Caco-2 (cell line): ENCODE data around the gene PRDM10. TPM values are rescaled to one million over a fixed set of nuclear protein-coding genes. Genes with fewer than 3 reads are reported as not detected.
A peak's percentile ranks its signal among the peaks of the same experiment; 100 is the strongest.

Experiments used
- BruUV-seq: library from RNA; stranded (reverse); fragments of 400-500 nt; replicated peaks from 2 replicates; lab custom pipeline; 2021; lab: Mats Ljungman, UMichigan
- CTCF ChIA-PET: fragments of 300-600 bp; sonication (Branson Sonifier 250); formaldehyde crosslinking; loops from one replicate; lab custom pipeline; 2022; ENCODE audit warnings: antibody characterized with exemption; lab: Charles Lee
- POLR2A ChIA-PET: fragments of 300-600 bp; sonication (Branson Sonifier 250); formaldehyde crosslinking; loops from one replicate; lab custom pipeline; 2022; ENCODE audit warnings: antibody characterized with exemption; lab: Charles Lee
- DNase-seq, 2 experiments: peaks; one replicate each; pipeline versions ENCODE4 v3.0.0 to v3.0.0-alpha.2; 2020 to 2022
- H3K27me3 ChIP-seq: replicated peaks from 2 replicates; pipeline ENCODE4 v1.6.0; 2011; ENCODE audit warnings: low read length; ENCODE audit not compliant: control insufficient read depth, insufficient read depth
- H3K36me3 ChIP-seq: 2 replicates; pipeline ENCODE4 v1.5.1; 2011; ENCODE audit warnings: low read length; ENCODE audit not compliant: control insufficient read depth, insufficient read depth
- H3K4me1 ChIP-seq: fragments of 250-450 bp; sonication (Bioruptor Pico); 2 replicates; pipeline ENCODE4 v1.5.1; 2020; ENCODE audit warnings: mild to moderate bottlenecking
- H3K4me3 ChIP-seq: 2 replicates; pipeline ENCODE4 v1.5.1; 2011; ENCODE audit warnings: low read depth, mild to moderate bottlenecking, control low read depth, low read length
- H3K9me3 ChIP-seq: fragments of 250-450 bp; sonication (Bioruptor Pico); 2 replicates; pipeline ENCODE4 v1.5.1; 2020; ENCODE audit warnings: mild to moderate bottlenecking, moderate library complexity
- H3K27ac Mint-ChIP-seq: one replicate; pipeline ENCODE4 v1.8.0; 2022; ENCODE audit warnings: mixed read lengths; ENCODE audit not compliant: unreplicated experiment
- H3K27me3 Mint-ChIP-seq: one replicate; pipeline ENCODE4 v1.8.0; 2022; ENCODE audit warnings: mixed read lengths; ENCODE audit not compliant: insufficient read depth, unreplicated experiment
- H3K36me3 Mint-ChIP-seq: one replicate; pipeline ENCODE4 v1.8.0; 2022; ENCODE audit warnings: mild to moderate bottlenecking, mixed read lengths; ENCODE audit not compliant: insufficient read depth, unreplicated experiment
- H3K4me1 Mint-ChIP-seq: one replicate; pipeline ENCODE4 v1.8.0; 2022; ENCODE audit warnings: low read depth, mixed read lengths; ENCODE audit not compliant: unreplicated experiment
- H3K4me3 Mint-ChIP-seq: one replicate; pipeline ENCODE4 v1.8.0; 2022; ENCODE audit warnings: mild to moderate bottlenecking, moderate library complexity, mixed read lengths; ENCODE audit not compliant: unreplicated experiment
- H3K9me3 Mint-ChIP-seq: one replicate; pipeline ENCODE4 v1.8.0; 2022; ENCODE audit warnings: mixed read lengths; ENCODE audit not compliant: unreplicated experiment
- intact Hi-C: fragments of 100-400 bp; cut with micrococcal nuclease; formaldehyde crosslinking; loops from one replicate; pipeline ENCODE4 v1.10.0; 2022; ENCODE audit not compliant: unreplicated experiment
- total RNA-seq: library from RNA; stranded (reverse); gene quantifications from 2 replicates; pipeline ENCODE4 v1.2.3, GENCODE V29; 2022
- TF ChIP-seq, protein P1 (sequence below), 2 experiments: fragments of 200-600 bp in 1 of 2; IDR thresholded peaks; 1 replicate in 1 of 2; 2 replicates in 1 of 2; pipeline versions ENCODE4 v1.5.1 to v1.8.0; 2011 to 2022; ENCODE audit warnings: antibody characterized with exemption in 1 of 2, control low read depth in 1 of 2, inconsistent platforms in 1 of 2, low read depth in 1 of 2, low read length in 1 of 2, mild to moderate bottlenecking in 1 of 2, moderate library complexity in 1 of 2; ENCODE audit not compliant: insufficient read depth in 1 of 2, severe bottlenecking in 1 of 2, unreplicated experiment in 1 of 2

Gene PRDM10
- total RNA-seq, 1 experiment from 2014 or later = 11.8 TPM

GRCh38 chr11:129922674-129923073 lies 80.0 kb downstream of the PRDM10 start:
- peak in 1 of 2 experiments; percentile 29 for DNase-seq

GRCh38 chr11:129918361-129918760 lies 84.3 kb downstream of the PRDM10 start:
- CTCF ChIA-PET = interaction anchor here (1.7 to 2.2 kb wide), 2 partner anchors 213 to 228 kb away, joined by 7 to 9 read pairs; no protein-coding TSS in a partner anchor
- no peaks in the 10 kb centered on the region for H3K36me3 Mint-ChIP-seq
- no TSS peak for BruUV-seq
- TF ChIP-seq, protein P1, sequence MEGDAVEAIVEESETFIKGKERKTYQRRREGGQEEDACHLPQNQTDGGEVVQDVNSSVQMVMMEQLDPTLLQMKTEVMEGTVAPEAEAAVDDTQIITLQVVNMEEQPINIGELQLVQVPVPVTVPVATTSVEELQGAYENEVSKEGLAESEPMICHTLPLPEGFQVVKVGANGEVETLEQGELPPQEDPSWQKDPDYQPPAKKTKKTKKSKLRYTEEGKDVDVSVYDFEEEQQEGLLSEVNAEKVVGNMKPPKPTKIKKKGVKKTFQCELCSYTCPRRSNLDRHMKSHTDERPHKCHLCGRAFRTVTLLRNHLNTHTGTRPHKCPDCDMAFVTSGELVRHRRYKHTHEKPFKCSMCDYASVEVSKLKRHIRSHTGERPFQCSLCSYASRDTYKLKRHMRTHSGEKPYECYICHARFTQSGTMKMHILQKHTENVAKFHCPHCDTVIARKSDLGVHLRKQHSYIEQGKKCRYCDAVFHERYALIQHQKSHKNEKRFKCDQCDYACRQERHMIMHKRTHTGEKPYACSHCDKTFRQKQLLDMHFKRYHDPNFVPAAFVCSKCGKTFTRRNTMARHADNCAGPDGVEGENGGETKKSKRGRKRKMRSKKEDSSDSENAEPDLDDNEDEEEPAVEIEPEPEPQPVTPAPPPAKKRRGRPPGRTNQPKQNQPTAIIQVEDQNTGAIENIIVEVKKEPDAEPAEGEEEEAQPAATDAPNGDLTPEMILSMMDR (IDR thresholded peaks at IDR 0.05; ENCODE audit: insufficient read depth in 1 of 2, low read depth in 1 of 2, low read length in 1 of 2, severe bottlenecking in 1 of 2, unreplicated experiment in 1 of 2) = no peak
- Histone ChIP-seq H3K9me3 (no peaks in the 10 kb centered on the region; the same call in 1 of the 2 replicates), H3K36me3 (no peaks in the 10 kb centered on the region), H3K4me3 (no peak overlapping the region), H3K4me1 (peaks cover 5% of the 10 kb centered on the region), H3K27me3 (no peaks in the 10 kb centered on the region)
- POLR2A ChIA-PET = no interaction called here
- H3K27me3 Mint-ChIP-seq = no peaks in the 10 kb centered on the region
- H3K4me1 Mint-ChIP-seq = peaks cover 3% of the 10 kb centered on the region
- intact Hi-C loops = no loop called here
- no peaks in the 10 kb centered on the region for H3K9me3 Mint-ChIP-seq
- DNase-seq = no peak
- H3K27ac Mint-ChIP-seq = no peak overlapping the region
- no peak overlapping the region for H3K4me3 Mint-ChIP-seq

More at GRCh38 chr11:129922674-129923073, 80.0 kb downstream of the PRDM10 start:
- Histone ChIP-seq H3K27me3 (no peaks in the 10 kb centered on the region), H3K4me1 (peaks cover 5% of the 10 kb centered on the region), H3K9me3 (no peaks in the 10 kb centered on the region), H3K4me3 (no peak overlapping the region), H3K36me3 (no peaks in the 10 kb centered on the region)
- ChIA-PET POLR2A (no interaction called here), CTCF (interaction anchor here (0.7 to 4.6 kb wide), 16 partner anchors 10 to 223 kb away, joined by 3 to 73 read pairs (median 4); partner anchors contain the start of gene PRDM10)
- Mint-ChIP-seq H3K4me3 (no peak overlapping the region), H3K36me3 (no peaks in the 10 kb centered on the region), H3K27ac (no peak overlapping the region), H3K4me1 (peaks cover 6% of the 10 kb centered on the region), H3K9me3 (no peaks in the 10 kb centered on the region), H3K27me3 (no peaks in the 10 kb centered on the region)
- intact Hi-C loops = loop anchor here (1.0 to 2.0 kb wide), 9 partner anchors 21 to 259 kb away; partner anchors contain the start of gene PRDM10
- TF ChIP-seq, protein P1 (IDR thresholded peaks at IDR 0.05; ENCODE audit: insufficient read depth in 1 of 2, low read depth in 1 of 2, low read length in 1 of 2, severe bottlenecking in 1 of 2, unreplicated experiment in 1 of 2) = peak in 1 of 2 experiments; percentile 35
- no TSS peak for BruUV-seq

GRCh38 chr11:129917231-129917630 lies 85.4 kb downstream of the PRDM10 start:
- no peak for DNase-seq
- Mint-ChIP-seq H3K9me3 (no peaks in the 10 kb centered on the region), H3K36me3 (no peaks in the 10 kb centered on the region), H3K4me1 (no peaks in the 10 kb centered on the region), H3K27ac (no peak overlapping the region), H3K27me3 (no peaks in the 10 kb centered on the region), H3K4me3 (no peak overlapping the region)
- Histone ChIP-seq H3K36me3 (no peaks in the 10 kb centered on the region), H3K4me1 (no peaks in the 10 kb centered on the region), H3K4me3 (no peak overlapping the region), H3K9me3 (no peaks in the 10 kb centered on the region; the same call in 1 of the 2 replicates), H3K27me3 (no peaks in the 10 kb centered on the region)
- BruUV-seq = no TSS peak
- TF ChIP-seq, protein P1 (IDR thresholded peaks at IDR 0.05; ENCODE audit: insufficient read depth in 1 of 2, low read depth in 1 of 2, low read length in 1 of 2, severe bottlenecking in 1 of 2, unreplicated experiment in 1 of 2) = no peak
- ChIA-PET CTCF (interaction anchor here (2.2 kb wide), 1 partner anchor 229 kb away, joined by 7 read pairs; no protein-coding TSS in a partner anchor), POLR2A (no interaction called here)
- intact Hi-C loops = no loop called here
